Measurements from ENCODE around the gene N4BP2L2.

Gene N4BP2L2

GRCh38 chr13:32548837-32549236 is 10.2 kb upstream of the N4BP2L2 start:
- DNase-seq (ENCODE audit: low spot score): no peak
- no peak for TF ChIP-seq CTCF (IDR thresholded peaks at IDR 0.05; ENCODE audit: extremely low read depth, missing control alignments)

- no peak for DNase-seq (ENCODE audit: low spot score)
- no peak for TF ChIP-seq CTCF (IDR thresholded peaks at IDR 0.05; ENCODE audit: extremely low read depth, missing control alignments)
Measured at GRCh38 chr13:32545083-32545482, 6.5 kb upstream of the N4BP2L2 start.

- TF ChIP-seq CTCF (IDR thresholded peaks at IDR 0.05; ENCODE audit: extremely low read depth, missing control alignments): no peak
- DNase-seq (ENCODE audit: low spot score): no peak
Measured at GRCh38 chr13:32542221-32542620, 3.6 kb upstream of the N4BP2L2 start.

GRCh38 chr13:32538143-32538620 is 413 bp downstream of the N4BP2L2 start:
- DNase-seq (ENCODE audit: low spot score): peak; percentile 65

GRCh38 chr13:32537580-32538142 is 934 bp downstream of the N4BP2L2 start:
- DNase-seq (ENCODE audit: low spot score): no peak
- no peak for TF ChIP-seq CTCF (IDR thresholded peaks at IDR 0.05; ENCODE audit: extremely low read depth, missing control alignments)

More at GRCh38 chr13:32538143-32538620, 413 bp downstream of the N4BP2L2 start:
- no peak for TF ChIP-seq CTCF (IDR thresholded peaks at IDR 0.05; ENCODE audit: extremely low read depth, missing control alignments)

- DNase-seq (ENCODE audit: low spot score): no peak
- no peak for TF ChIP-seq CTCF (IDR thresholded peaks at IDR 0.05; ENCODE audit: extremely low read depth, missing control alignments)
Measured at GRCh38 chr13:32535748-32536147, 2.8 kb downstream of the N4BP2L2 start.

GRCh38 chr13:32535115-32535514 is 3.5 kb downstream of the N4BP2L2 start:
- DNase-seq (ENCODE audit: low spot score): no peak
- no peak for TF ChIP-seq CTCF (IDR thresholded peaks at IDR 0.05; ENCODE audit: extremely low read depth, missing control alignments)

Measured in GM20000 (cell line).